Activated T-cell treated with anti-CD3 and anti-CD28 coated beads, Interleukin-2, amount 50 U/mL, for 72 hours (primary cell): ENCODE measurements around the gene KIF26B. TPM values are rescaled to one million over a fixed set of nuclear protein-coding genes. Genes with fewer than 3 reads are reported as not detected.

ENCODE experiments used
- ATAC-seq, 2 donors: fragments of 150-1000 bp; cut with Tn5 transposase; replicated peaks in 1 of 2; 2 replicates each; pipeline ENCODE4 v1.10.0; 2021; ENCODE audit warnings: moderate library complexity in 2 of 2, mild to moderate bottlenecking in 1 of 2
- DNase-seq, 2 donors: peaks; one replicate each; pipeline ENCODE4 v3.0.0; 2021 to 2022; ENCODE audit warnings: mixed read lengths in 1 of 2
- H3K27ac Mint-ChIP-seq: one replicate; pipeline ENCODE4 v1.8.0; 2022; ENCODE audit warnings: mild to moderate bottlenecking, moderate library complexity, mixed read lengths
- H3K27me3 Mint-ChIP-seq: one replicate; pipeline ENCODE4 v1.8.0; 2022; ENCODE audit warnings: low read depth, mixed read lengths
- H3K36me3 Mint-ChIP-seq, 2 donors: one replicate each; pipeline ENCODE4 v1.8.0; 2022; ENCODE audit warnings: mixed read lengths in 2 of 2, mild to moderate bottlenecking in 1 of 2; ENCODE audit not compliant: insufficient read depth in 2 of 2
- H3K4me1 Mint-ChIP-seq: one replicate; pipeline ENCODE4 v1.8.0; 2022; ENCODE audit warnings: low read depth, mixed read lengths
- H3K4me3 Mint-ChIP-seq, 2 donors: one replicate each; pipeline ENCODE4 v1.8.0; 2022; ENCODE audit warnings: mild to moderate bottlenecking in 2 of 2, mixed read lengths in 2 of 2, moderate library complexity in 2 of 2
- H3K9me3 Mint-ChIP-seq, 2 donors: one replicate each; pipeline ENCODE4 v1.8.0; 2022; ENCODE audit warnings: mixed read lengths in 2 of 2
- total RNA-seq, 2 donors: library from RNA; stranded (reverse); gene quantifications; one replicate each; pipeline ENCODE4 v1.2.3, GENCODE V29; 2022

KIF26B gene
- total RNA-seq, 2 donors from 2014 or later, result 0.25 to 0.34 TPM

- H3K36me3 Mint-ChIP-seq, result no peaks in the 10 kb centered on the region
Observed at GRCh38 chr1:245686446-245687030, 531.8 kb downstream of the KIF26B start.

GRCh38 chr1:245687152-245687635 lies 532.4 kb downstream of the KIF26B start:
- no peak for DNase-seq
- H3K27me3 Mint-ChIP-seq, result peaks cover 4% of the 10 kb centered on the region
- no peak for ATAC-seq
- H3K9me3 Mint-ChIP-seq, result no peaks in the 10 kb centered on the region
- H3K4me1 Mint-ChIP-seq, result no peaks in the 10 kb centered on the region
- no peaks in the 10 kb centered on the region for H3K36me3 Mint-ChIP-seq
- H3K4me3 Mint-ChIP-seq, result no peak overlapping the region
- no peak overlapping the region for H3K27ac Mint-ChIP-seq

More at GRCh38 chr1:245686446-245687030, 531.8 kb downstream of the KIF26B start:
- H3K27ac Mint-ChIP-seq, result no peak overlapping the region
- no peaks in the 10 kb centered on the region for H3K9me3 Mint-ChIP-seq
- H3K4me3 Mint-ChIP-seq, result no peak overlapping the region
- DNase-seq (no peak), ATAC-seq (no peak)
- no peaks in the 10 kb centered on the region for H3K4me1 Mint-ChIP-seq
- peaks cover 4% of the 10 kb centered on the region for H3K27me3 Mint-ChIP-seq

- Mint-ChIP-seq H3K4me1 (no peaks in the 10 kb centered on the region), H3K36me3 (no peaks in the 10 kb centered on the region), H3K27me3 (peaks cover 4% of the 10 kb centered on the region), H3K4me3 (no peak overlapping the region), H3K9me3 (no peaks in the 10 kb centered on the region), H3K27ac (no peak overlapping the region)
- DNase-seq, result no peak
- no peak for ATAC-seq
Observed at GRCh38 chr1:245687636-245688535, 533.1 kb downstream of the KIF26B start.

GRCh38 chr1:245688536-245689453 lies 534.0 kb downstream of the KIF26B start:
- no peaks in the 10 kb centered on the region for H3K36me3 Mint-ChIP-seq

GRCh38 chr1:245690156-245690690 lies 535.4 kb downstream of the KIF26B start:
- Mint-ChIP-seq H3K4me3 (no peak overlapping the region), H3K4me1 (no peaks in the 10 kb centered on the region), H3K27me3 (peaks cover 4% of the 10 kb centered on the region), H3K27ac (no peak overlapping the region), H3K9me3 (no peaks in the 10 kb centered on the region), H3K36me3 (no peaks in the 10 kb centered on the region)
- DNase-seq, result no peak
- ATAC-seq, result no peak

More at GRCh38 chr1:245688536-245689453, 534.0 kb downstream of the KIF26B start:
- ATAC-seq (no peak), DNase-seq (no peak)
- Mint-ChIP-seq H3K27me3 (peaks cover 4% of the 10 kb centered on the region), H3K4me3 (no peak overlapping the region), H3K9me3 (no peaks in the 10 kb centered on the region), H3K27ac (no peak overlapping the region), H3K4me1 (no peaks in the 10 kb centered on the region)

GRCh38 chr1:245690946-245691541 lies 536.3 kb downstream of the KIF26B start:
- DNase-seq, result no peak
- H3K9me3 Mint-ChIP-seq, result no peaks in the 10 kb centered on the region
- no peak overlapping the region for H3K27ac Mint-ChIP-seq
- no peaks in the 10 kb centered on the region for H3K4me1 Mint-ChIP-seq
- H3K36me3 Mint-ChIP-seq, result no peaks in the 10 kb centered on the region
- no peak overlapping the region for H3K4me3 Mint-ChIP-seq
- no peak for ATAC-seq
- peaks cover 4% of the 10 kb centered on the region for H3K27me3 Mint-ChIP-seq

- Mint-ChIP-seq H3K4me3 (no peak overlapping the region), H3K4me1 (no peaks in the 10 kb centered on the region), H3K9me3 (no peaks in the 10 kb centered on the region), H3K36me3 (no peaks in the 10 kb centered on the region), H3K27ac (no peak overlapping the region), H3K27me3 (peaks cover 4% of the 10 kb centered on the region)
- DNase-seq (no peak), ATAC-seq (no peak)
Observed at GRCh38 chr1:245691897-245692296, 537.1 kb downstream of the KIF26B start.

GRCh38 chr1:245692318-245692717 lies 537.5 kb downstream of the KIF26B start:
- no peak for ATAC-seq

GRCh38 chr1:245693116-245693793 lies 538.5 kb downstream of the KIF26B start:
- ATAC-seq (no peak), DNase-seq (no peak)
- Mint-ChIP-seq H3K36me3 (no peaks in the 10 kb centered on the region), H3K27me3 (peaks cover 4% of the 10 kb centered on the region), H3K27ac (no peak overlapping the region), H3K9me3 (no peaks in the 10 kb centered on the region), H3K4me1 (no peaks in the 10 kb centered on the region), H3K4me3 (no peak overlapping the region)

More at GRCh38 chr1:245692318-245692717, 537.5 kb downstream of the KIF26B start:
- Mint-ChIP-seq H3K4me1 (no peaks in the 10 kb centered on the region), H3K9me3 (no peaks in the 10 kb centered on the region), H3K36me3 (no peaks in the 10 kb centered on the region), H3K27ac (no peak overlapping the region), H3K4me3 (no peak overlapping the region), H3K27me3 (peaks cover 4% of the 10 kb centered on the region)
- DNase-seq, result no peak

GRCh38 chr1:245693941-245694752 lies 539.4 kb downstream of the KIF26B start:
- Mint-ChIP-seq H3K27me3 (peaks cover 4% of the 10 kb centered on the region), H3K4me3 (no peak overlapping the region), H3K36me3 (no peaks in the 10 kb centered on the region), H3K27ac (no peak overlapping the region), H3K9me3 (no peaks in the 10 kb centered on the region), H3K4me1 (no peaks in the 10 kb centered on the region)
- ATAC-seq (no peak), DNase-seq (no peak)

- DNase-seq (no peak), ATAC-seq (no peak)
- Mint-ChIP-seq H3K27me3 (peaks cover 4% of the 10 kb centered on the region), H3K27ac (no peak overlapping the region), H3K36me3 (no peaks in the 10 kb centered on the region), H3K4me3 (no peak overlapping the region), H3K4me1 (no peaks in the 10 kb centered on the region), H3K9me3 (no peaks in the 10 kb centered on the region)
Observed at GRCh38 chr1:245694753-245695195, 540.0 kb downstream of the KIF26B start.
